HG03159 (cell line): Measurements from ENCODE around the gene ATP13A3.

ENCODE experiments used
- ATAC-seq: cut with Tn5 transposase; IDR thresholded peaks from one replicate; pipeline ENCODE4 v1.9.1; 2021; ENCODE audit warnings: mild to moderate bottlenecking, moderate library complexity; ENCODE audit not compliant: unreplicated experiment

ATP13A3 gene

GRCh38 chr3:194446172-194446571 is 40.6 kb downstream of the ATP13A3 start:
- no peak for ATAC-seq

DNA sequence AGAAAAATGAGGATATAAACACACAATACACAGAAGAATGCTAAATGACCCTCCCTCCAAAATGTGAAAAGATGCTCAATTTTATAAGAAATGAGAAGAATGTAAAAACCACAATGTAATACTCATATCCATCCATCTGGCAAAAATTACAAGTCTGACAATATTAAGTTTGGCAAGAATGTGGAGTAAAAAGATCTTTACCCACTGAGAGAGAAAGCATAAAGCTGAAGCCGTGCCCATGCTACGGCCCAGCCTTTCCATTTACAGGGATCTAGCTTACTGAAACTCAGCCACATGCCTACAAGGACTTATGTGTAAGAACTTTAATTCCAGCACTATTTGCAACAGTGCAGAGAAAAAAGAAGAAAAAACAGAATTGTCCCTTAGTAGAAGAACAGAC is 42.9 kb downstream of the ATP13A3 start:
- no peak for ATAC-seq

DNA sequence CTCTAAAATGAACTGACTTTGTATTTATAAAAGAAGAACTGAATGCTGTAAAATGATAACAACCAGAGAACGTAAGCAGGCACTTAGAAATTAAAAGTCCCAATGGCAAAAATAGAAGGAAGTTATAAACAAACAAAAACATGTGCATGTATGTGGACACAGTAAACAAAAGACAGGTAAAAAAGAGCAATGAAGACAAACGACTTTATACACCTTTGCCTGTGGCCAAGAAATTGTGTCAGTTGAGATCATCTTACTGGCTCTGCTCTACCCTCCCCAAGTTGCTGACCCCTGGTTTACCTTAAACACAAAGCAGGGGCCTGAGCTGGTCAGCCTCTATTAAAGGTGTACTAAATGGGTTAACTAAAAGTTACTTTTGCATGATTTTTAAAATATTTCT is 46.0 kb downstream of the ATP13A3 start:
- ATAC-seq, result no peak

- ATAC-seq, result no peak
Measured at GRCh38 chr3:194439881-194440550, 46.8 kb downstream of the ATP13A3 start.

DNA sequence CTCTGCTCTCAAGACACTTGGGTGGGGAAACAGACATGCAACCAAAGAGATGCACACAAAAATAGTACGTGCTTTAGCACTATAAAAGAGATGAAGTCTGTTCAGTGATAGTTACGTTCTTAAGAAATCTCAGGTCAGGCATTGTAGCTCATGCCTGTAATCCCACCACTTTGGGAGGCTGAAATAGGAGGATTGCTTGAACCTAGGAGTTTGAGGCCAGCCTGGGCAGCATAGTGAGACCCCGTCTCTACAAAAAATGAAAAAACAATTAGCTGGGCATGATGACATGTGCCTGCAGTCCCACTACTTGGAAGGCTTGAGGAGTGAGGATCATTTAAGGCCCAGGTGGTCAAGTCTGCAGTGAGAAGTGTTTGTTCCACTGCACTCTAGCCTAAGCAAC is 52.3 kb downstream of the ATP13A3 start:
- no peak for ATAC-seq

- no peak for ATAC-seq
Measured at GRCh38 chr3:194431554-194431953, 55.2 kb downstream of the ATP13A3 start.

GRCh38 chr3:194425399-194425798 is 61.4 kb downstream of the ATP13A3 start:
- ATAC-seq, result no peak

GRCh38 chr3:194424953-194425352 is 61.8 kb downstream of the ATP13A3 start:
- ATAC-seq, result no peak

DNA sequence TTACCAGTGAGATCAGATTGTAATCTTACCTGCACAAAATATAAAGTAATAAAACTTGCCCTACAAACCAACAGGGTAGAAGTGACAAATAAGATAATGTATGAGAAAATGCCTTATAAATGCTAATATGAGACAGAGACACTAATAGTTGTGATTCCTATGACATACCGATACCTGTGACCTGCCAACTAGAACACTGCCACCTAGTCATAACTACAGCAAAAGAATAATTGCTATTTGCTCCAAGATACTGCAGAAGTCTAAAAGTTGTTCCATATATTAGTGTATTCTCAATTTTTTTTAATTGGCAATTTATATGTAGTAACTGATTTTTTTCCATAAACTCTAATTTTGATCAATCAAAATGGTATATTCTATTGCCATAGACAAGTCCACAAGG is 62.4 kb downstream of the ATP13A3 start:
- no peak for ATAC-seq

- no peak for ATAC-seq
Measured at GRCh38 chr3:194423317-194423716, 63.5 kb downstream of the ATP13A3 start.

GRCh38 chr3:194422188-194422587 is 64.6 kb downstream of the ATP13A3 start:
- ATAC-seq, result no peak

DNA sequence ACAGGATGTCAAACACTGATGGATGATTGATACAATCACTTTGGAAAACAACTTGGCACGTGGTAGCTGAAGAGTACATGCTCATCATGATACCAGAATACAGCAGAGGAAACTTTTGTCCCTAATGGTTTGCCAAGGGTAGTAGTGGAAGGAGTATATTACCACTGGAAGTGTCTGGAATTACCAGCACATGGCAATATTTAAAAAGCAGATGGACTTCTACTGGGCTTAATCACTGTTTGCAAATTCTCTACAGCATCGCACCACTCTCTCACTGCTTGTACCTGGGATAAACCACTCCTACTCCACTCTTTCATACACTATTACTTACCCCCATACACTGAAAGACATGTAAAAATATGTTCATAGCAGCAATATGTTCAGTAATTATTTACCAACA is 68.1 kb downstream of the ATP13A3 start:
- no peak for ATAC-seq

DNA sequence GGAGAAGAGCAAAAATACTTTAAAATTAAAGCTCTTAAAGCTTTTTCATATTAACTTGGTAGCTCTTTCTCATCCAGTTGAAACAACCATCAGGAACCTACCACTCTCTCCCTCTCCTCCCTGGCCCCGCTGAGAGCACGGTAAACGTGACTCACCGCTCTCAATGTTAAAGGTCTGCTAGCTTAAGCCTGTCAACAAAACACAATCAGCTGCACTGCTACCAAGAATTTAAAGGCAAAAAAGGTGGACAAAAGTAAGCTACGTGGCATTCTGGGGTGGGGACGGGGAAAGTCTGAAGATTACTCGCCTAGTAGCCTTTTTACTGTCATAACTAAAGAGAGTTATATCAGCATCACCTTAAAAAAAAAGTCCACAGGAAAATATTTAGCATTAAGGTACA is 79.4 kb downstream of the ATP13A3 start:
- ATAC-seq, result no peak

DNA sequence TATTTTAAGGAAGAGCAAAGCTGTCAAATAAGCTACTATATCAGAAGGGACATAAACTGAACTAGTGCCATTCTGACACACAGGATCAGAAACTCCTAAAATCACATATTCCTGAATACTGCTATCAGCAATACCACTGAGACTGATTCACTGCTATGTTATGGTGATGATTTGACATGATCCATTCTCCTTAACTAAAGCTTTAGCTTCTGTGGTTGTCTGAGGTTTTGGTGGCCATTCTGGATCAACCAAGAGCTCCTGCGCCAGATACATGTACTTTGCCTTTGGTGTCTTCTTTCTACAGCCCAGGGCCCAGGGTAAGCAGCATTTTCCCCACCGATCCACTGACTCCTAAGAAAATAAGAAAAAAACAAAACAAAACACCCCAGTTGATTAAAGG is 81.0 kb downstream of the ATP13A3 start:
- no peak for ATAC-seq

GRCh38 chr3:194404365-194405140 is 82.2 kb downstream of the ATP13A3 start:
- no peak for ATAC-seq

GRCh38 chr3:194401868-194402329 is 84.9 kb downstream of the ATP13A3 start:
- ATAC-seq, result no peak

- no peak for ATAC-seq
Measured at GRCh38 chr3:194401346-194401745, 85.5 kb downstream of the ATP13A3 start.

DNA sequence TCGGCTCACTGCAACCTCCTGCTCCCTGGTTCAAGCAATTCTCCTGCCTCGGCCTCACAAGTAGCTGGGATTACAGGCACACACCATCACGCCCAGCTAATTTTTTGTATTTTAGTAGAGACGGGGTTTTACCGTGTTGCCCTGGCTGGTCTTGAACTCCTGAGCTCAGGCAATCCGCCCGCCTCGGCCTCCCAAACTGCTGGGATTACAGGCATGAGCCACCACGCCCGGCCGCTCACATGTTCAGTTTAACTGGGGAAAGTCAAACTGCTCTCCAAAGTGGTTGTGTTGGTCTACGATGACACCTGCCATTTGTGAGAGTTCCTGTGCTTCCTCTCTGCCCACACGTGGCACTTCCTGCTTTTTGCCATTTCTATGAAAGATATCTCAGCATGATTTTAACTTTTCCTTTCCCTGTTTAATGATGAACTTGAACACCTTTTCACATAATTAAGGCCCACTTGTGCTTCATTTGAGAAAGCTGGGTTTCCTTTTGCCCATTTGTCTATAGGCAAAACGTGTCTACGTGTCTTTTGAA is 86.9 kb downstream of the ATP13A3 start:
- no peak for ATAC-seq

GRCh38 chr3:194399166-194399565 is 87.6 kb downstream of the ATP13A3 start, which contains the start of gene GP5:
Gene GP5, minus strand, starts transcription at chr3:194399266. Its CDS starts 984 bp downstream, at chr3:194398282.
- no peak for ATAC-seq

- ATAC-seq, result no peak
Measured at GRCh38 chr3:194397757-194398312, 89.0 kb downstream of the ATP13A3 start.

DNA sequence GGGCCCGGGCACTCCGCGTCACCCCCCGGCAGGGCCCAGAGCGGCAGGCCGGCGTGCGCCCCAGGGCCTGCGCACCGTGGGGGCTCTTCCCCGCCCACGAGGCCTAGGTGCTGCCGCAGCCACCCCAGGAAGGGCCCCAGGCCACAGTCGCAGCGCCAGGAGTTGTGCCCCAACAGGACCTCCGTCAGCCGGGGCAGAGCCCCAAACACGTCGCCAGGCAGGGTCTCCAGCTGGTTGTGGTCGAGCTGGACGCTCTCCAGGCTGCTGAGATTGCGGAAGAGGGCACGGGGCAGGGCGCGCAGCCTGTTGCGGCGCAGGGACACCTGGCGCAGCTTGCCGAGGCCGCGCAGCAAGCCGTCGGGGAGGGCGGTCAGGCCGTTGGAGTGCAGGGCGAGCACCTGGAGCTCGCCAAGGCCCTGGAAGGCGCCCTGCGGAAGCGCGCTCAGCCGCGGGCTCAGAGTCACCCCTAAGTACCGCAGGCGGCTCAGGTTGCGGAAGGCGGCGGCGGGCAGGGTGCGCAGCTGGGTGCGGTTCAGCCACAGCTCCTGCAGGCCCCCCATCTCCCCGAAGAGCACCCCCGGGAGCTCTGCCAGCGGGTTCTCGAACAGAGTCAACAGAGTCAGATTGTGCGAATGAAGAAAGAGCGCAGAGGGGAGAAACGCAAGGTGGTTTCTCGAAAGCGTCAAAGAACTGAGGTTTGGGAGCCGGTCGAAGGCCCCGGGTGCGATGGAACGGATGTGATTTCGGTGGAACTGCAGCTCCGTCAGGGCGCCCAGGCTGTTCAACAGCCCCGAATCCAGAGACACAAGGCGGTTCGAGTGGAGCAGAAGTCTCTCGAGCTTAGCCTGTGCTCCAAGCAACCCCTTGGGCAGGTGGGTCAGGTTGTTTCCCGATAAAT is 89.7 kb downstream of the ATP13A3 start:
- ATAC-seq, result no peak
